Activated CD4-positive, alpha-beta T cell treated with anti-CD3 and anti-CD28 coated beads, Interleukin-2, amount 50 U/mL, for 1 hour (primary cell): ENCODE data around the gene ADD3.
A peak's percentile ranks its signal among the peaks of the same experiment; 100 is the strongest.

Source experiments
- DNase-seq: peaks from one replicate; pipeline ENCODE4 v3.0.0-alpha.2; 2020

ADD3 gene

DNA sequence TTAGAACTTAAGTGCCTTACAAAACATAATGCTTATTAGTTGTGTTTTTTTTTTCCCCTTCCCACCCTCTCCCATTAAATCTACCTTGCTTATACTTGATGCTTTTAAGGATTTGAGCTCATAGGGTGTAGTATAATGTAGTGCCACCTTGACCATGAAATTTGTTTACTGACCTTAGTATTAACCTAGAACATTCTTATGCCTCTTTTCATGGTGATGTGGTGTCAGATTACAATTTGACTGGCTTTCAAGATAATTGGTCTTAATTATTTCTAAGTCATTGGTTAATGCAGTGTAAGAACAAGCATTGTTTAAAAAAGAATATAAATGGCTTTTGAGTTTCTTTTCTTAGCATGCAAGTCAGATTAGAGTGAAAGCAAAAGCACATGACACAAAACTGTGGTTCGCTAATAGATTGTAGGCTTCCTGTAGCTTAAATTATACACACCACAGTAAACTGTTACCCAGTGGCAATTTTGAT is 61.8 kb downstream of the ADD3 start:
- DNase-seq, result no peak

DNA sequence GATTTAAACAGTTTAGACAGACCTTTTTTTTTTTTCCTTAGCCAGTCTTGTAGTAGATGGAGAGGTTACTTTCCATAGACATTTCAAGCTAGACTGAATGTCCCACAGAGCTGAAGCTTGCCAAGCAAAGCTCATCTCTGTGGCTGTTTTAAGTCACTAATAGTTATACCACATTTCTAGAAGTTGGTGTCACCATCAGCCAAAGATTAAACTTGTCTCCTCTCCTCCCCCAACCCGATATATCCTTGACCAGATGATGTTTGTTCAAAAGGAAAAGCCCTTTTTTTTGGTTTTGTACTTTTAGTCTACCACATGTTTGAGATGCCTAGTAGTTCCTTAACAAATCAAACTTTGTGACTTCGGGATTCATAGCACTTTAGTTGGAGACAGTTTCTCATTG is 66.1 kb downstream of the ADD3 start:
- DNase-seq, result no peak

DNA sequence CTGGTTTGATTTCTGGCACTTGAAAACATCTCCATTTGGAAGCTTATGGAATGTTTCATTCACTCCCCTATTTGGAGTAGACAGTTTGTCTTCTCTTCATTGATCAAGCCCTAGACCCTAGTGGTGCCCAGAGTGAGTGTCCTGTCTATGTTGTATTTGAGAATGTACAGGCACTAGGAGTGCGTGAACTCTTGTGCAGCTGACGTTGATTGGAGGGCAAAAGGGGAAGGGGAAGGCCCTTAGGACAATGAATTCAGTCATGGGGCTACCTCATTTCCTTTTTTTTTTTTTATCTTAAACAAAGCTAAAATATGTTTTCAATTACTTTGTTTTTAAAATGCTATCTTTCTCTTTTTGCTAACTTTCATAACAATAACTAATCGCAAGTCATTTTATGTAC is 66.5 kb downstream of the ADD3 start:
- DNase-seq, result no peak

GRCh38 chr10:110074758-110075671 is 67.2 kb downstream of the ADD3 start:
- DNase-seq, result no peak

GRCh38 chr10:110075686-110076085 is 67.9 kb downstream of the ADD3 start:
- no peak for DNase-seq

- DNase-seq, result no peak
These were observed 69.0 kb downstream of the ADD3 start for GRCh38 chr10:110076559-110077318.

GRCh38 chr10:110077436-110078130 is 69.8 kb downstream of the ADD3 start:
- peak; percentile 17 for DNase-seq

DNA sequence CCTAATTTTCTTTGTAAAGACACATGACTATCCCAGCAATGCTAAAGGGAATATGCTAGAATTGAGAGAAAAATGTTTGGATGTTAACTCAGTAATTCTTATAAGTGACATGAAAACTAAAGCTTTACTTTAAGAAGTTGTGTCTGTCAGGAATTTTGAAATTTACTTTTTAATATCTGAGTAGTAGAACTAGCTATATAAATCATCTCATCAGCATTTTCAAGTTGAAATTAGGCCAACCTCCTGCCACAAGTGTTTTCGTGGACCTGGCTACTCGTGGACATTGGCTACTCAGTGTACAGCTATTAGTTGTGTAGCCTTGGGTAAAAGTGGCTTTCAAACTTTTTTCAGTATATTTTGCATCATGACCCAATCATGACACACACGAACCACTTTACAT is 70.5 kb downstream of the ADD3 start:
- DNase-seq, result no peak

DNA sequence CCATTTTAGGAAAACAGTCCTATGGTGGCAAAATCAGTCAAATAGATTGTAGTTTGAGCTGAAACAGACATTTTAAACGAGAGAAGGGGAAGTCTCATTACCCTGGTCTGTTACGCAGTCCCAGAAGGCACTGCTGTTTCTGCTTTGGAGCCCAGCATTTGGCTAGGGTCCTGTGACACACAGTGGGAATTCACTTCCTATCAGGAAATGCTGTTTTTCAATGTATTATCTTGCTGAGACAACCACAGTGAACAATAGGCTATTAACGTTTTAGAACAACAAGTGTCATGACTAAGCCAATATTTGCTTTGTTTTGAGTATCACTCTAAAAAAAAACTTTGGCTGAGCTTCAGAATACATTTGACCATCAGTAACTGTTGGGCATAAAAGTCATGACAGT is 74.1 kb downstream of the ADD3 start:
- no peak for DNase-seq

- DNase-seq, result no peak
These were observed 76.1 kb downstream of the ADD3 start for GRCh38 chr10:110083884-110084283.

- no peak for DNase-seq
These were observed 79.9 kb downstream of the ADD3 start for GRCh38 chr10:110087682-110088081.

- DNase-seq, result no peak
These were observed 80.8 kb downstream of the ADD3 start for GRCh38 chr10:110088367-110089104.

- DNase-seq, result no peak
These were observed 84.0 kb downstream of the ADD3 start for GRCh38 chr10:110091830-110092229.

GRCh38 chr10:110093722-110094121 is 85.9 kb downstream of the ADD3 start:
- no peak for DNase-seq

DNA sequence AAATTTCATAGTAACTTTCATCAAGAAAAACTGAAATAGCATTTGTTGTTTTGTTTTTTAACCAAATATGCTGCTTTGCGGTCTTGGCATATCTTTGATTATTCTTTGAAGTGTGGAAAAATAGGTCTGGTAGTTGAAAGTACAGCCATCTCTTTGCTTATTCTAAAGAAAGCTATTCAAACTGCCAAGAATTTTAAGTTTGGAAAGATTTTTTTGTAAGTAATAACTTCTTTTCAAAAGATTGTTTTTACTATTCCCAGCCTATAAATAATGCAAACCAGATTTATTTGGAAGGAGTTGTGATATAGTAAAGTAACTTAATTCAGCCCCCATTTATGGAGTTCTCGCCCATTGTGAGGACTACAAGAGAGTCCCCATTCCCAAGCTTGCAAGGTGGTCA is 87.0 kb downstream of the ADD3 start:
- DNase-seq, result no peak

- no peak for DNase-seq
These were observed 93.8 kb downstream of the ADD3 start for GRCh38 chr10:110101464-110102144.

DNA sequence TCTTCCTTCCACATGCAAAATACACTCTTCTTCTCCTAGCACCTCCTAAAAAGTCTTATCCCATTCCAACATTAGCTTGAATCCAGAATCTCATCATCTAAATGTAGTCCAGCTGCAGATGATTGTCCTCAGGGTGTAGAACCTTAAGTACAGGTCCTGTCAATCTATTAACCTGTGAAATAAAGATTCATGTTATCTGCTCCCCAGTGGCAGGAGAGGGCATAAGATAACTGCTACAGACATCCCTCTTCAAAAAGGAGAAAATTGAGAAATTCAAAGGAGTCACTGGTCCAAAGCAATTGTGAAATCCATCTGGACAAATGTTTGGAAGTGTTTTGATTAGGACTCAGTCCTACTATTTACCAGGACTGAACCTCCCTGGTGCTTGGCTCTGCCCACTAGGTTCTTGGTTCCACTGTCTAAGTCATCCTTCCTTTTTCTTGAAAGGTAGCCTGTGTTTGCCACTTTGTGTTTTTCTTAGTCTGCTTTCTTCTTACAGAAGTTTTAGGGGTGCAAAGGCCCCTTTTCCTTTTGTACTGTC is 96.2 kb downstream of the ADD3 start:
- DNase-seq, result no peak

- DNase-seq, result no peak
These were observed 98.1 kb downstream of the ADD3 start for GRCh38 chr10:110105873-110106272.

DNA sequence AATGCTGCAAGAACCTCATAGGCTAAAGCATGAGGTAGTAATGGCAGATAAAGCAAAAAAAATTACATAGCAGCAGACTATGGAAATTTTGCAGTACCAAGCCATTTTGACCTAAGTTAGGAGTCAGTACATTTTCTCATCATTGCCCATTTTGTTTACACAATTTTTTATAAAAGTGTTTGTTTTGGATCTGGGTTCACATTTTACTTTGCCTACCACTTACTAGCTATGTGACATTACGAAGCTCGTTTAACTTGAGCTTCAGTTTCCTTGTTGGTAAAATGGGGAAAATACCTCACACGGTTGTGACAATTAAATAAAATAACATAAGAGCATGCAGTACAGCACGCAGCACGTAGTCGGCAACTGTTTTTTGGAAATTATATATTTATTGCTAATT is 99.6 kb downstream of the ADD3 start:
- no peak for DNase-seq

GRCh38 chr10:110107887-110108286 is 100.1 kb downstream of the ADD3 start:
- no peak for DNase-seq

DNA sequence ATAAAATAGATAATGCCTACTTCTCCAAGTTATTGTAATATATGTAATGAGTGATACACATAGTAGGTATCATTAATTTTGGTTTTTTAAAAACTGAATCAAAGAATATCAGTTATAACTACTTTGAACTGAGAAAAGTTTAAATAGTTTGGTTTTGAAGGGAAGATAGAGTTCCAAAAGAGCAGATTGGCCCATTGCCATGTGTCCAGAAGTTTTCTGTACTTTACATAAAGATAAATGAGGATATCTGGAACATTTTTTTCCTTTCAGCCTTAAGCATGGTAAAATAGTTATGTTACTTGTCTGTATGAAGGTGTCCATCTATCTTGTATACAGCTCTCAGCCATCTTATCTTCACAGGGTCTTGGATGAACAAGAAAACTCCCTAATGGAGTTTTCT is 101.7 kb downstream of the ADD3 start:
- no peak for DNase-seq

- DNase-seq, result no peak
These were observed 102.6 kb downstream of the ADD3 start for GRCh38 chr10:110110338-110110737.
